A549 (cell line): ENCODE data around the gene MAP9. TPM values are rescaled to one million over a fixed set of nuclear protein-coding genes. Genes with fewer than 3 reads are reported as not detected.
"Not testable (repeated sequence)": the region's sequence is repeated elsewhere in the genome, so short reads cannot be mapped to it uniquely, and the experiment has no call there.

Experiments
- ATAC-seq, 2 experiments: fragments of 200-7000 bp in 1 of 2; fragments of >200 bp in 1 of 2; cut with Nextera tagmentation in 1 of 2; cut with Tn5 transposase in 1 of 2; 3 replicates each; pipeline versions ENCODE4 v1.8.0 to v1.9.1; 2018 to 2020; ENCODE audit warnings: mild to moderate bottlenecking in 1 of 2, moderate library complexity in 1 of 2
- CTCF ChIA-PET: fragments of 300-600 bp; sonication (Branson Sonifier 250); formaldehyde crosslinking; extraction: SDS; loops from one replicate; lab custom pipeline; 2021; ENCODE audit warnings: antibody characterized with exemption, inconsistent platforms; lab: Yijun Ruan, JAX
- POLR2A ChIA-PET: fragments of 350-600 bp; formaldehyde crosslinking; extraction: SDS; loops from one replicate; lab custom pipeline; 2021; ENCODE audit warnings: antibody characterized with exemption, inconsistent platforms; lab: Yijun Ruan, JAX
- DNase-seq, 2 experiments: peaks; one replicate each; pipeline versions ENCODE4 v3.0.0 to v3.0.0-alpha.2; 2011 to 2016; ENCODE audit warnings: low read depth in 1 of 2, low spot score in 1 of 2
- FAIRE-seq: peaks from 2 replicates; lab custom pipeline; 2011; peaks lifted over from hg19 to GRCh38; lab: Jason Lieb, UNC
- H3K27ac ChIP-seq, 2 experiments: fragments of >200 bp; sonication (Bioruptor Twin); formaldehyde crosslinking; 3 replicates each; pipeline ENCODE4 v1.5.1; 2016 to 2017
- H3K4me1 ChIP-seq: fragments of >200 bp; sonication (Bioruptor Twin); formaldehyde crosslinking; 3 replicates; pipeline ENCODE4 v1.6.1; 2016
- H3K4me2 ChIP-seq: fragments of >200 bp; sonication (Bioruptor Twin); formaldehyde crosslinking; 3 replicates; pipeline ENCODE4 v1.6.1; 2016
- H3K4me3 ChIP-seq: fragments of >200 bp; sonication (Bioruptor Twin); formaldehyde crosslinking; 3 replicates; pipeline ENCODE4 v1.5.1; 2016
- H3K9me3 ChIP-seq: fragments of >200 bp; sonication (Bioruptor Twin); formaldehyde crosslinking; 3 replicates; pipeline ENCODE4 v1.6.1; 2016
- BHLHE40 ChIP-seq: IDR thresholded peaks from 2 replicates; pipeline ENCODE4 v1.6.1; 2012; ENCODE audit warnings: low read depth, low read length, inconsistent platforms
- CBX2 ChIP-seq: fragments of 200-600 bp; sonication (generic); IDR thresholded peaks from 2 replicates; pipeline ENCODE4 v1.6.1; 2016; ENCODE audit warnings: low read depth, mild to moderate bottlenecking, borderline replicate concordance
- CBX8 ChIP-seq: fragments of 200-600 bp; sonication (generic); IDR thresholded peaks from 2 replicates; pipeline ENCODE4 v1.6.1; 2016
- EHMT2 ChIP-seq: fragments of 200-600 bp; sonication (generic); IDR thresholded peaks from 2 replicates; pipeline ENCODE4 v1.6.1; 2016; ENCODE audit warnings: antibody characterized with exemption, low read depth, mild to moderate bottlenecking, moderate library complexity
- EP300 ChIP-seq, 2 experiments: fragments of >200 bp; sonication (Bioruptor Twin); formaldehyde crosslinking; IDR thresholded peaks; 2 replicates in 1 of 2; 3 replicates in 1 of 2; pipeline ENCODE4 v1.6.1; 2016 to 2017
- FOSB ChIP-seq: fragments of 250-450 bp; sonication (Bioruptor Pico); IDR thresholded peaks from 2 replicates; pipeline ENCODE4 v1.5.0; 2020; ENCODE audit warnings: mild to moderate bottlenecking, moderate library complexity
- HDAC2 ChIP-seq: fragments of 200-600 bp; sonication (generic); IDR thresholded peaks from 2 replicates; pipeline ENCODE4 v1.6.1; 2016
- HES2 ChIP-seq: fragments of >200 bp; sonication (Bioruptor Twin); formaldehyde crosslinking; IDR thresholded peaks from 2 replicates; pipeline ENCODE4 v1.6.1; 2016
- HEYL ChIP-seq: fragments of 250-450 bp; sonication (Bioruptor Pico); IDR thresholded peaks from 2 replicates; pipeline ENCODE4 v1.8.0; 2021; ENCODE audit warnings: mild to moderate bottlenecking, moderate library complexity
- HOXA7 ChIP-seq: fragments of 250-450 bp; sonication (Bioruptor Pico); IDR thresholded peaks from 2 replicates; pipeline ENCODE4 v1.5.0; 2020; ENCODE audit warnings: mild to moderate bottlenecking, moderate library complexity
- HOXB5 ChIP-seq: fragments of 250-450 bp; sonication (Bioruptor Pico); IDR thresholded peaks from 2 replicates; pipeline ENCODE4 v1.5.0; 2020; ENCODE audit warnings: mild to moderate bottlenecking, moderate library complexity
- JUN ChIP-seq, 2 experiments: fragments of >200 bp; sonication (Bioruptor Twin); formaldehyde crosslinking; IDR thresholded peaks; 2 replicates in 1 of 2; 3 replicates in 1 of 2; pipeline ENCODE4 v1.6.1; 2016 to 2017
- JUNB ChIP-seq: fragments of >200 bp; sonication (Bioruptor Twin); formaldehyde crosslinking; IDR thresholded peaks from 2 replicates; pipeline ENCODE4 v1.6.1; 2016
- KDM1A ChIP-seq: fragments of 200-600 bp; sonication (generic); IDR thresholded peaks from 2 replicates; pipeline ENCODE4 v1.6.1; 2016; ENCODE audit warnings: low read depth, mild to moderate bottlenecking
- KDM5A ChIP-seq: fragments of 200-600 bp; sonication (generic); IDR thresholded peaks from 2 replicates; pipeline ENCODE4 v1.6.1; 2016; ENCODE audit warnings: antibody characterized with exemption, mild to moderate bottlenecking
- MAX ChIP-seq: IDR thresholded peaks from 2 replicates; pipeline ENCODE4 v1.6.1; 2012
- MYC ChIP-seq: IDR thresholded peaks from 2 replicates; pipeline ENCODE4 v1.6.1; 2012; ENCODE audit warnings: mild to moderate bottlenecking, inconsistent platforms, low read length, improper control_type of control experiment, borderline replicate concordance
- NPAS2 ChIP-seq: fragments of 250-450 bp; sonication (Bioruptor Pico); IDR thresholded peaks from 2 replicates; pipeline ENCODE4 v1.8.0; 2022; ENCODE audit warnings: mild to moderate bottlenecking, moderate library complexity, borderline replicate concordance
- POLR2AphosphoS2 ChIP-seq: conservative IDR thresholded peaks from 2 replicates; pipeline ENCODE4 v1.6.1; 2012; ENCODE audit warnings: low read length, improper control_type of control experiment, inconsistent platforms
- RFX5 ChIP-seq: fragments of 450-650 bp; IDR thresholded peaks from 2 replicates; pipeline ENCODE4 v1.7.1; 2014; ENCODE audit warnings: antibody characterized with exemption, mild to moderate bottlenecking, moderate library complexity
- SMC3 ChIP-seq: fragments of >200 bp; sonication (Bioruptor Twin); formaldehyde crosslinking; IDR thresholded peaks from 3 replicates; pipeline ENCODE4 v1.6.1; 2018; ENCODE audit warnings: inconsistent platforms
- SREBF2 ChIP-seq: fragments of 450-650 bp; IDR thresholded peaks from 2 replicates; pipeline ENCODE4 v1.6.1; 2014; ENCODE audit warnings: mild to moderate bottlenecking, moderate library complexity
- TP53 ChIP-seq: fragments of 250-450 bp; sonication (Bioruptor Pico); IDR thresholded peaks from 2 replicates; pipeline ENCODE4 v1.5.0; 2021; ENCODE audit warnings: mild to moderate bottlenecking, moderate library complexity
- WGBS: methylation state at CpG from one replicate; pipeline ENCODE4 v1.1.6; 2017; ENCODE audit errors: missing lambda C conversion rate; 5-methylcytosine and 5-hydroxymethylcytosine counted together
- polyA plus RNA-seq, 4 experiments: library from polyadenylated mRNA; depleted of rRNA in 3 of 4; stranded (reverse); fragments of >200 nt; fragmentation: RNase III in 1 of 4; extraction: RNeasy Plus Mini Kit Qiagen cat#74134 plus additional on column Dnase treatment in 1 of 4; gene quantifications; 2 replicates in 3 of 4; 3 replicates in 1 of 4; pipeline ENCODE4 v1.2.3, GENCODE V29; 2011 to 2017
- TF ChIP-seq, protein P1 (sequence below): fragments of 150-350 bp; IDR thresholded peaks from 2 replicates; pipeline ENCODE4 v1.6.1; 2014; ENCODE audit warnings: low read depth, mild to moderate bottlenecking, low read length

Gene MAP9
- polyA plus RNA-seq, 2 of the 4 experiments (the other 2 are of a cell fraction) = 8.2 to 18.1 TPM

DNA sequence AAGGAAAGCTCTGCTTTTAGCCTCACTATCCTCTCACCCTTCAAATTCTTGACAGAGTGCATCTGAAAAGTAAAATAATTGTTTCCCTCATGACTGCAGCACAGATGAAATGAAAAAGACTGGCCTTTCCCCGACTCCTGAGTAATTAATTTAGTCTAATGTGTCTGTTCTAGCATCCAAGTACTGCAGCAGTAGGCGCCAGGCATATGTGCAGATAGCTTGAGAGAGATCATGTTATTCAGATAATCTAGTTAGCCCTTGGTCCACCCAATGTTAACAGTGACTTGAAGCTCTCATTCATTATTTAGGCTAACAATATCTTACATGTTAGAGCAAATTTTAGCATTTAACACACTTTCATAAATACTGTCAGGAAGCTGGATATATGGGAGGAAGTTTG is 54.0 kb downstream of the MAP9 start:
- no peaks in the 10 kb centered on the region for H3K9me3 ChIP-seq
- no peak for DNase-seq
- H3K4me3 ChIP-seq = no peak overlapping the region
- H3K4me1 ChIP-seq = no peaks in the 10 kb centered on the region
- WGBS = 55% methylated on average over 2 of the region's 2 CpGs
- POLR2A ChIA-PET = no interaction called here
- CTCF ChIA-PET = no interaction called here
- H3K4me2 ChIP-seq = no peak overlapping the region
- no peak for ATAC-seq
- H3K27ac ChIP-seq = no peak overlapping the region
- TF ChIP-seq HDAC2 = no peak
- no peak for TF ChIP-seq MAX
- TF ChIP-seq, all 56 proteins: peak for 0
- no peak for FAIRE-seq

GRCh38 chr4:155321006-155321405 is 55.8 kb downstream of the MAP9 start:
- no peak overlapping the region for H3K4me3 ChIP-seq
- H3K4me1 ChIP-seq = no peaks in the 10 kb centered on the region
- ChIA-PET CTCF (no interaction called here), POLR2A (no interaction called here)
- no peak for DNase-seq
- FAIRE-seq = no peak
- no peak for ATAC-seq
- no peaks in the 10 kb centered on the region for H3K9me3 ChIP-seq
- no peak overlapping the region for H3K27ac ChIP-seq
- no peak overlapping the region for H3K4me2 ChIP-seq
- no peak for TF ChIP-seq SMC3
- TF ChIP-seq HOXB5 (CRISPR knock-in tag) = no peak
- TF ChIP-seq, protein P1, sequence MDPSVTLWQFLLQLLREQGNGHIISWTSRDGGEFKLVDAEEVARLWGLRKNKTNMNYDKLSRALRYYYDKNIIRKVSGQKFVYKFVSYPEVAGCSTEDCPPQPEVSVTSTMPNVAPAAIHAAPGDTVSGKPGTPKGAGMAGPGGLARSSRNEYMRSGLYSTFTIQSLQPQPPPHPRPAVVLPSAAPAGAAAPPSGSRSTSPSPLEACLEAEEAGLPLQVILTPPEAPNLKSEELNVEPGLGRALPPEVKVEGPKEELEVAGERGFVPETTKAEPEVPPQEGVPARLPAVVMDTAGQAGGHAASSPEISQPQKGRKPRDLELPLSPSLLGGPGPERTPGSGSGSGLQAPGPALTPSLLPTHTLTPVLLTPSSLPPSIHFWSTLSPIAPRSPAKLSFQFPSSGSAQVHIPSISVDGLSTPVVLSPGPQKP = no peak
- no peak for TF ChIP-seq FOSB (CRISPR knock-in tag)
- no peak for TF ChIP-seq JUN (IDR thresholded peaks at IDR 0.05)
- TF ChIP-seq TP53 = no peak
- TF ChIP-seq HES2 = no peak
- TF ChIP-seq POLR2AphosphoS2 = no peak
- TF ChIP-seq RFX5 = no peak
- TF ChIP-seq MYC = no peak
- no peak for TF ChIP-seq JUNB
- no peak for TF ChIP-seq HEYL (CRISPR knock-in tag)
- no peak for TF ChIP-seq KDM1A
- no peak for TF ChIP-seq SREBF2
- no peak for TF ChIP-seq KDM5A
- TF ChIP-seq HOXA7 (CRISPR knock-in tag) = no peak
- TF ChIP-seq EP300 (IDR thresholded peaks at IDR 0.05) = no peak
- TF ChIP-seq EHMT2 = no peak

DNA sequence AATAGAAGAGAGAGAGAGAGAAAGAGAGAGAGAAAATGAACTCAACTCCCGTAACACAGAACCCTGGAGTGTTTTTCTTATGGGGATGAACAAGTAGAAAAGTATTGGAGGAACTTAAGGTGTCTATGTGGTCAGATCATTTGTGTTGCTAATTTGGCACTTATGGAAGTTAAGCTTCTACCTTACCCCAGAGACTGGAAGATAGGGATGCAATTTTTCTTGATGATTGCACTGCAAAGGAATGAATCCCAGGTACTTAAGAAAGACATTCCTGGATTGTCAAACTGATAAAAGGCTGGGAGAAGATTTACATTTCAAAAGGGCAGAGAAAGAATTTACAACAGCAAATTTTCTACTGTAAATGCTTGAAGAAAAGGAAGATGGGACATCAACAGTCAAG is 57.2 kb downstream of the MAP9 start:
- Histone ChIP-seq H3K4me3 (no peak overlapping the region), H3K4me1 (no peaks in the 10 kb centered on the region), H3K9me3 (no peaks in the 10 kb centered on the region), H3K27ac (no peak overlapping the region), H3K4me2 (no peak overlapping the region)
- DNase-seq = no peak
- TF ChIP-seq NPAS2 (no peak), BHLHE40 (no peak), MAX (no peak), CBX8 (no peak), CBX2 (no peak), FOSB (CRISPR knock-in tag) (no peak)
- POLR2A ChIA-PET = no interaction called here
- ATAC-seq = no peak
- FAIRE-seq = no peak
- WGBS = 80% methylated on average over 1 of the region's 1 CpG
- CTCF ChIA-PET = no interaction called here

GRCh38 chr4:155312027-155312426 is 64.7 kb downstream of the MAP9 start:
- CTCF ChIA-PET, POLR2A ChIA-PET, H3K9me3 ChIP-seq, DNase-seq, H3K4me3 ChIP-seq, H3K4me1 ChIP-seq, FAIRE-seq, H3K27ac ChIP-seq, H3K4me2 ChIP-seq, ATAC-seq: not testable (repeated sequence)
- 76% methylated on average over 5 of the region's 5 CpGs for WGBS
